ENCODE data around the gene SLC17A6. TPM values are rescaled to one million over a fixed set of nuclear protein-coding genes. Genes with fewer than 3 reads are reported as not detected.

Gene SLC17A6
- total RNA-seq, 1 donor from 2014 or later: not detected

- DNase-seq: no peak
- no peaks in the 10 kb centered on the region for H3K27me3 ChIP-seq
- intact Hi-C loops (cut with DNase I): no loop called here
- no peak for TF ChIP-seq CTCF (IDR thresholded peaks at IDR 0.05)
- H3K4me1 ChIP-seq: no peaks in the 10 kb centered on the region
- no peaks in the 10 kb centered on the region for H3K36me3 ChIP-seq
- H3K4me3 ChIP-seq: no peak overlapping the region
- no peak for ATAC-seq
- H3K27ac ChIP-seq: no peak overlapping the region
- H3K9me3 ChIP-seq: no peaks in the 10 kb centered on the region
Observed at GRCh38 chr11:22415476-22415875, 77.3 kb downstream of the SLC17A6 start.

- Histone ChIP-seq H3K36me3 (no peaks in the 10 kb centered on the region), H3K9me3 (no peaks in the 10 kb centered on the region), H3K4me1 (no peaks in the 10 kb centered on the region), H3K4me3 (no peak overlapping the region), H3K27me3 (no peaks in the 10 kb centered on the region), H3K27ac (no peak overlapping the region)
- TF ChIP-seq CTCF (IDR thresholded peaks at IDR 0.05): no peak
- no peak for DNase-seq
- ATAC-seq: no peak
- intact Hi-C loops (cut with DNase I): no loop called here
Observed at GRCh38 chr11:22416462-22416861, 78.3 kb downstream of the SLC17A6 start.

GRCh38 chr11:22426915-22427314, 88.7 kb downstream of the SLC17A6 start:
- DNase-seq (no peak), ATAC-seq (no peak)
- Histone ChIP-seq H3K9me3 (no peaks in the 10 kb centered on the region), H3K27ac (no peak overlapping the region), H3K4me3 (no peak overlapping the region), H3K4me1 (no peaks in the 10 kb centered on the region), H3K27me3 (no peaks in the 10 kb centered on the region), H3K36me3 (no peaks in the 10 kb centered on the region)
- no peak for TF ChIP-seq CTCF (IDR thresholded peaks at IDR 0.05)
- intact Hi-C loops (cut with DNase I): no loop called here

Other genes with a start within 250 kb of the SLC17A6 start
- 5.9 TPM for gene ANO5, start 145.3 kb upstream of the SLC17A6 start, total RNA-seq

All from upper lobe of right lung (tissue), 1 donor.